ENCODE results near the gene FZD10.

Gene FZD10

GRCh38 chr12:130214686-130215395 lies 52.6 kb downstream of the FZD10 start:
- TF ChIP-seq ZFP30 (CRISPR knock-in tag; IDR thresholded peaks at IDR 0.05), result no peak
- no peak for TF ChIP-seq ZFP3 (CRISPR knock-in tag; IDR thresholded peaks at IDR 0.05)
- TF ChIP-seq ZNF565 (CRISPR knock-in tag; conservative IDR thresholded peaks at IDR 0.05; ENCODE audit: low read depth), result no peak
- TF ChIP-seq PATZ1 (CRISPR knock-in tag; IDR thresholded peaks at IDR 0.05; ENCODE audit: borderline replicate concordance), result no peak
- TF ChIP-seq PPARA (CRISPR knock-in tag; IDR thresholded peaks at IDR 0.05; ENCODE audit: borderline replicate concordance), result no peak
- TF ChIP-seq CREB5 (CRISPR knock-in tag; IDR thresholded peaks at IDR 0.05; ENCODE audit: low read depth), result no peak
- no peak for TF ChIP-seq CSDC2 (CRISPR knock-in tag; IDR thresholded peaks at IDR 0.05)
- no peak for TF ChIP-seq ZC3H10 (CRISPR knock-in tag; IDR thresholded peaks at IDR 0.05)
- TF ChIP-seq ESRRG (CRISPR knock-in tag; IDR thresholded peaks at IDR 0.05), result no peak
- TF ChIP-seq ISL1 (CRISPR knock-in tag; IDR thresholded peaks at IDR 0.05), result no peak
- no peak for TF ChIP-seq TOX (CRISPR knock-in tag; IDR thresholded peaks at IDR 0.05; ENCODE audit: borderline replicate concordance)
- no peak for TF ChIP-seq TSHZ2 (CRISPR knock-in tag; IDR thresholded peaks at IDR 0.05)
- no peak for ATAC-seq

Data from SK-N-SH treated with all-trans-retinoic acid at 6 μM for 48 hours (cell line).